Prostate gland (tissue), 2 donors: ENCODE data around the gene PVR.

Source experiments
- POLR2A ChIP-seq: fragments of 450-650 bp; IDR thresholded peaks from one replicate; pipeline ENCODE4 v1.6.1; 2016; ENCODE audit warnings: antibody characterized with exemption, mild to moderate bottlenecking
- TF ChIP-seq, protein P1 (sequence below), 4 experiments: fragments of 200-600 bp in 2 of 4; fragments of 450-650 bp in 2 of 4; sonication (generic) in 2 of 4; IDR thresholded peaks; 1 replicate in 3 of 4; 2 replicates in 1 of 4; pipeline ENCODE4 v1.5.1; 2016 to 2019; ENCODE audit warnings: antibody characterized with exemption in 4 of 4, mild to moderate bottlenecking in 2 of 4, moderate library complexity in 2 of 4

DNA sequence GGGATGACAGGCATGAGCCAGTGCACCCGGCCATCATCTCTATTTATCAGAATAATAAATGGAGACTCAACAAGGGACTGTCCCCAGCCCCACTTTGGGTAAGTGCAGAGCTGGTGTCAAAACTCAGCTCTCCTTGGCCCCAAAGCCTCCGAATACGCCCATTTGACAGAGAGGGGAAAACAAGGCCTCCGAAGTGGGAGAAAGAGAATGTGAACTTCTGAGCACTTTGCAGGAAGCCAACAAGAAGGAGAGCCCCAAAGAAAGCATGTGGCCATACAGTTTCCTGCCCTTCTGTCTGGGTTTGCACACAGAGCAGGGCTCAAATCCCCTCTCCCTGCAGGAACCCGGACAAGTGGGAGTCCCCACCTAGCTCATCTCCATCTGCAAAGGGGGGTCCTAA, 56.8 kb downstream of the PVR start:
- TF ChIP-seq, protein P1, sequence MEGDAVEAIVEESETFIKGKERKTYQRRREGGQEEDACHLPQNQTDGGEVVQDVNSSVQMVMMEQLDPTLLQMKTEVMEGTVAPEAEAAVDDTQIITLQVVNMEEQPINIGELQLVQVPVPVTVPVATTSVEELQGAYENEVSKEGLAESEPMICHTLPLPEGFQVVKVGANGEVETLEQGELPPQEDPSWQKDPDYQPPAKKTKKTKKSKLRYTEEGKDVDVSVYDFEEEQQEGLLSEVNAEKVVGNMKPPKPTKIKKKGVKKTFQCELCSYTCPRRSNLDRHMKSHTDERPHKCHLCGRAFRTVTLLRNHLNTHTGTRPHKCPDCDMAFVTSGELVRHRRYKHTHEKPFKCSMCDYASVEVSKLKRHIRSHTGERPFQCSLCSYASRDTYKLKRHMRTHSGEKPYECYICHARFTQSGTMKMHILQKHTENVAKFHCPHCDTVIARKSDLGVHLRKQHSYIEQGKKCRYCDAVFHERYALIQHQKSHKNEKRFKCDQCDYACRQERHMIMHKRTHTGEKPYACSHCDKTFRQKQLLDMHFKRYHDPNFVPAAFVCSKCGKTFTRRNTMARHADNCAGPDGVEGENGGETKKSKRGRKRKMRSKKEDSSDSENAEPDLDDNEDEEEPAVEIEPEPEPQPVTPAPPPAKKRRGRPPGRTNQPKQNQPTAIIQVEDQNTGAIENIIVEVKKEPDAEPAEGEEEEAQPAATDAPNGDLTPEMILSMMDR (IDR thresholded peaks at IDR 0.05): no peak
- no peak for TF ChIP-seq POLR2A
